Parathyroid adenoma (tissue), 2 donors: ENCODE measurements around the gene CPXM1.

Experiments used
- H2AFZ ChIP-seq: fragments of 300-600 bp; sonication (generic); one replicate; pipeline ENCODE4 v1.7.0; 2017; ENCODE audit warnings: antibody characterized with exemption, mild to moderate bottlenecking
- H3K27ac ChIP-seq: fragments of 300-600 bp; sonication (generic); one replicate; pipeline ENCODE4 v1.7.0; 2017
- H3K27me3 ChIP-seq: fragments of 300-600 bp; sonication (generic); one replicate; pipeline ENCODE4 v1.7.0; 2017; ENCODE audit warnings: low read length; ENCODE audit not compliant: control insufficient read depth, insufficient read depth
- H3K36me3 ChIP-seq: fragments of 300-600 bp; sonication (generic); one replicate; pipeline ENCODE4 v1.7.0; 2017; ENCODE audit warnings: low read length; ENCODE audit not compliant: control insufficient read depth, insufficient read depth
- H3K4me1 ChIP-seq: fragments of 300-600 bp; sonication (generic); one replicate; pipeline ENCODE4 v1.7.0; 2017; ENCODE audit warnings: control low read depth
- H3K4me2 ChIP-seq: fragments of 300-600 bp; sonication (generic); one replicate; pipeline ENCODE4 v1.7.0; 2017; ENCODE audit warnings: low read length
- H3K4me3 ChIP-seq: fragments of 300-600 bp; sonication (generic); one replicate; pipeline ENCODE4 v1.7.0; 2017; ENCODE audit warnings: low read depth, low read length
- H3K79me2 ChIP-seq: fragments of 300-600 bp; sonication (generic); one replicate; pipeline ENCODE4 v1.7.0; 2017; ENCODE audit warnings: control low read depth
- H3K9ac ChIP-seq: fragments of 300-600 bp; sonication (generic); one replicate; pipeline ENCODE4 v1.7.0; 2017; ENCODE audit warnings: mild to moderate bottlenecking
- H3K9me3 ChIP-seq: fragments of 300-600 bp; sonication (generic); one replicate; pipeline ENCODE4 v1.7.0; 2017; ENCODE audit warnings: low read length; ENCODE audit not compliant: control insufficient read depth
- TF ChIP-seq, protein P1 (sequence below): fragments of 300-600 bp; sonication (generic); IDR thresholded peaks from one replicate; pipeline ENCODE4 v1.7.0; 2017; ENCODE audit warnings: antibody characterized with exemption, mild to moderate bottlenecking
- donor health status: primary hyperparathyroidism.

CPXM1 gene

GRCh38 chr20:2783908-2784566 is 16.4 kb downstream of the CPXM1 start:
- TF ChIP-seq, protein P1, sequence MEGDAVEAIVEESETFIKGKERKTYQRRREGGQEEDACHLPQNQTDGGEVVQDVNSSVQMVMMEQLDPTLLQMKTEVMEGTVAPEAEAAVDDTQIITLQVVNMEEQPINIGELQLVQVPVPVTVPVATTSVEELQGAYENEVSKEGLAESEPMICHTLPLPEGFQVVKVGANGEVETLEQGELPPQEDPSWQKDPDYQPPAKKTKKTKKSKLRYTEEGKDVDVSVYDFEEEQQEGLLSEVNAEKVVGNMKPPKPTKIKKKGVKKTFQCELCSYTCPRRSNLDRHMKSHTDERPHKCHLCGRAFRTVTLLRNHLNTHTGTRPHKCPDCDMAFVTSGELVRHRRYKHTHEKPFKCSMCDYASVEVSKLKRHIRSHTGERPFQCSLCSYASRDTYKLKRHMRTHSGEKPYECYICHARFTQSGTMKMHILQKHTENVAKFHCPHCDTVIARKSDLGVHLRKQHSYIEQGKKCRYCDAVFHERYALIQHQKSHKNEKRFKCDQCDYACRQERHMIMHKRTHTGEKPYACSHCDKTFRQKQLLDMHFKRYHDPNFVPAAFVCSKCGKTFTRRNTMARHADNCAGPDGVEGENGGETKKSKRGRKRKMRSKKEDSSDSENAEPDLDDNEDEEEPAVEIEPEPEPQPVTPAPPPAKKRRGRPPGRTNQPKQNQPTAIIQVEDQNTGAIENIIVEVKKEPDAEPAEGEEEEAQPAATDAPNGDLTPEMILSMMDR = no peak
- Histone ChIP-seq H3K4me2 (no peak overlapping the region), H3K4me3 (no peak overlapping the region), H3K27me3 (no peaks in the 10 kb centered on the region), H3K4me1 (peaks cover 5% of the 10 kb centered on the region), H3K9ac (no peak overlapping the region), H3K9me3 (no peaks in the 10 kb centered on the region), H3K36me3 (no peaks in the 10 kb centered on the region), H3K79me2 (no peaks in the 10 kb centered on the region), H2AFZ (no peak overlapping the region), H3K27ac (no peak overlapping the region)

DNA sequence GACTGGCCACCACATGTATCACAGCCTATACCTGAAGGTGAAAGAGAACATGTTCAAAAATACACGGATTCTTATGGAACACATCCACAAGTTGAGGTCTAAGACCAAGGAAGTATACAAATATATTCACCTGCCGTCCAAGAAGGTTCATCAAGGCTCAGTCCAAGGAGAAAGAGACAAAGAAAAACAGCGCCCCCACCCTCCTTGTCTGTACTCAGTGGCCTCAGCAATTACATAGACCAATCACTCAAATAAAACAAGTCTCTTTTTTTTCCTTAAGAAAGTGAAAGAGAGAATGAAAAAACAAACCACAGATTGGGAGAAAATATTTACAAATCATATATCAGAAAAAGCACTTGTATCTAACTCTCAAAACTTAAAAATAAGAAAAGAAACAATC is 19.5 kb downstream of the CPXM1 start:
- H3K27ac ChIP-seq = no peak overlapping the region

DNA sequence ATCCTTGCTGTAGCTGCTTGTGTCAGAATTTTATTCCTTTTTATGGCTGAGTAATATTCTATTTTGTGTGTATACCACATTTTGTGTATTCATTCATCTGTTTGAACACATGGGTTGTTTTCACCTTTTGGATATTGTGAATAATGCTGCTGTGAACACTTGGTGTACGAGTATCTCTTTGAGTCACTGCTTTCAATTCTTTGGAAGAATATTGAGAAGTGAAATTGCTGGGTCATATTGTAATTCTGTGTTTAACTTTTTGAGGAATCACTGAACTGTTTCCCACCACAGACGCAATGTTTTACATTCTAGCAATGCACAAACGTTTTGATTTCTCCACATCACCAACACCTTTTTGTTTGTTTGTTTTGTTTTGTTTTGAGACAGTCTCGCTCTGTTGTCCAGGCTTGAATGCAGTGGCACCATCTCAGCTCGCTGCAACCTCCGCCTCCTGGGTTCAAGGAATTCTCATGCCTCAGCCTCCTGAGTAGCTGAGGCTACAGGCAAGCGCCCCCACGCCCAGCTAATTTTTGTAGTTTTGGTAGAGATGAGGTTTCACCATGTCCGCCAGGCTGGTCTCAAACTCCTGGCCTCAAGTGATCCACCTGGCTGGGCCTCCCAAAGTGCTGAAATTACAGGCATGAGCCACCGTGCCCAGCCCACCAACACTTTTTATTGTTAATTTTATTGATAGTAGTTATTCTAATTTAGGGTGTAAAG is 21.7 kb downstream of the CPXM1 start:
- Histone ChIP-seq H3K9me3 (no peaks in the 10 kb centered on the region), H3K4me1 (peaks cover 5% of the 10 kb centered on the region), H3K79me2 (no peaks in the 10 kb centered on the region), H2AFZ (no peak overlapping the region), H3K9ac (no peak overlapping the region), H3K27me3 (no peaks in the 10 kb centered on the region), H3K27ac (no peak overlapping the region), H3K4me2 (no peak overlapping the region), H3K4me3 (no peak overlapping the region), H3K36me3 (no peaks in the 10 kb centered on the region)
- TF ChIP-seq, protein P1 = no peak

More for the DNA sequence above, 19.5 kb downstream of the CPXM1 start:
- Histone ChIP-seq H3K4me3 (no peak overlapping the region), H2AFZ (no peak overlapping the region), H3K9me3 (no peaks in the 10 kb centered on the region), H3K27me3 (no peaks in the 10 kb centered on the region), H3K79me2 (no peaks in the 10 kb centered on the region), H3K36me3 (no peaks in the 10 kb centered on the region), H3K4me1 (peaks cover 5% of the 10 kb centered on the region), H3K9ac (no peak overlapping the region), H3K4me2 (no peak overlapping the region)
- TF ChIP-seq, protein P1 = no peak

GRCh38 chr20:2775139-2775538 is 25.3 kb downstream of the CPXM1 start:
- Histone ChIP-seq H3K36me3 (no peaks in the 10 kb centered on the region), H3K9me3 (no peaks in the 10 kb centered on the region), H2AFZ (no peak overlapping the region), H3K27me3 (no peaks in the 10 kb centered on the region), H3K4me2 (no peak overlapping the region), H3K79me2 (no peaks in the 10 kb centered on the region), H3K4me1 (no peaks in the 10 kb centered on the region), H3K9ac (no peak overlapping the region), H3K4me3 (no peak overlapping the region), H3K27ac (no peak overlapping the region)
- TF ChIP-seq, protein P1 = no peak
